Measurements from ENCODE around the gene THPO.
A peak's percentile ranks its signal among the peaks of the same experiment; 100 is the strongest.
"Not testable (repeated sequence)": the region's sequence is repeated elsewhere in the genome, so short reads cannot be mapped to it uniquely, and the experiment has no call there.

THPO gene

DNA sequence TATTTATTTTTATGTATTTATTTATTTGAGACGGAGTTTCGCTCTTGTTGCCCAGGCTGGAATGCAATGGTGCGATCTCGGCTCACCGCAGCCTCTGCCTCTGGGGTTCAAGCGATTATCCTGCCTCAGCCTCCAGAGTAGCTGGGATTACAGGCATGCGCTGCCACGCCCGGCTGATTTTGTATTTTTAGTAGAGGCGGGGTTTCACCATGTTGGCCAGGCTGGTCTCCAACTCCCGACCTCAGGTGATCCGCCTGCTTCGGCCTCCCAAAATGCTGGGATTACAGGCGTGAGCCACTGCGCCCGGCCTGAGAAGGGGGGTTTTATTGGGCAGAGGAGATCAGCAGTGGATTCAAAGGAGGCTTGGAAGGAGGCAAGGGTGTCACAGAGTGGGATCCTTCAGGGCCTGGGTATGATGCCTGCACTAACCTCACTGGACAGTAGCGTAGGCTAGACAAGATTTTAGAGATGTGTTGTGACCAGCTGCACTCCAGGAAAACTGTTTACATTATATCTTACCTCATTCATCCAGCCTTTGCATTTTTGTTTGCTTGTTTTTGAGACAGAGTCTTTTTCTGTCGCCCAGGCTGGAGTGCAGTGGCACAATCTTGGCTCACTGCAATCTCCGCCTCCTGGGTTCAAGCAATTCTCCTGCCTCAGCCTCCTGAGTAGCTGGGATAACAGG is 38.4 kb downstream of the THPO start:
- peaks cover 12% of the 10 kb centered on the region for H3K36me3 ChIP-seq (ENCODE audit: control insufficient read depth, insufficient read depth, low read length)
- not testable (repeated sequence) for H3K9ac ChIP-seq (ENCODE audit: low read depth, low read length); H3K27me3 ChIP-seq (ENCODE audit: control insufficient read depth, insufficient read depth, low read length); H3K4me3 ChIP-seq (ENCODE audit: low read depth, low read length); H3K4me1 ChIP-seq (ENCODE audit: control insufficient read depth, insufficient read depth, low read length); H3K9me3 ChIP-seq (ENCODE audit: control insufficient read depth, insufficient read depth, low read length)

DNA sequence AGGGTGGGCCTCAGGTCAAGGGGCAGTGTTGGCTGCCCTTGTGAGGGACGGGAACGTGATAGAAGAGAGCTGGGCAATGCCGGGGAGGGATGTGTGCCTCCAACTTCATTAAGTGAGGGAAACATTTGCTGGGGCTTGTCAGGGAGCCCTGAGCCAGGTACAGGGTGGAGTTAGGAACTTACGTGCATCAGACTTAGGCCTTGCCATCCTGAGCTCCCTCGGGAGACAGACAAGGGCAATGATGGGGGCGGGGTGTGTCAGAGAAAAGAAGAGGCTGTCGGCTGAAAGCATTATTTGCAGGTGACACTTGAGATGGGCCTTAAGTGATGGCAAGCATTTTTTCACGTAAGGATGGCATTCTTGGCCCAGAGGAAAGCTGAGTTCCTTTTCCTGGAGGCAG is 39.0 kb downstream of the THPO start:
- Histone ChIP-seq H3K27me3 (ENCODE audit: control insufficient read depth, insufficient read depth, low read length) (no peaks in the 10 kb centered on the region), H3K9me3 (ENCODE audit: control insufficient read depth, insufficient read depth, low read length) (no peaks in the 10 kb centered on the region), H3K4me3 (ENCODE audit: low read depth, low read length) (peak overlapping the region; percentile 60), H3K36me3 (ENCODE audit: control insufficient read depth, insufficient read depth, low read length) (peaks cover 15% of the 10 kb centered on the region), H3K4me1 (ENCODE audit: control insufficient read depth, insufficient read depth, low read length) (peaks cover 4% of the 10 kb centered on the region), H3K9ac (ENCODE audit: low read depth, low read length) (no peak overlapping the region)

DNA sequence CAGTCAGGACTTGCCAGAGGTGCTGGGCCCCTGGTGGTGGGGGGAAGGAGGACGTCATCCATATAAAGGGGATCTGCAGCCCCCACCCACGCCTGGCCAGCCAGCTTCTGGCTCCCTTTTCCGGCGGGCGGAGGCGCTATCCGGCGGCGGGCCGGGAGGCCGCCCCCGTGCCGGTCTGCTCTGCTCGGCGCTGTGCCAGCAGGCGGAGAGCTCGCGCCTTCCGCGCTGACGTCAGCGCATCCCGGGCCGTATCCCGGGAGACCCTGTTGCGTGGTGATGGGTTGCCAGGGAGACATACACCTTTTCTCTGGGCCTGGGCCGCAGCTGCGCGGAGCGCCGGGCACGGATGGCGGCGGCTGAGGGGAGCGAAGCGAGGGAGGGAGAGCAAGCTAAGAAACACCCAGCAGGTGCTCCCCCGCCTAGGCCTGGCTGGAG is 39.5 kb downstream of the THPO start:
- Histone ChIP-seq H3K9ac (ENCODE audit: low read depth, low read length) (no peak overlapping the region), H3K4me3 (ENCODE audit: low read depth, low read length) (peak overlapping the region; percentile 60), H3K27me3 (ENCODE audit: control insufficient read depth, insufficient read depth, low read length) (no peaks in the 10 kb centered on the region), H3K9me3 (ENCODE audit: control insufficient read depth, insufficient read depth, low read length) (no peaks in the 10 kb centered on the region), H3K4me1 (ENCODE audit: control insufficient read depth, insufficient read depth, low read length) (peaks cover 4% of the 10 kb centered on the region), H3K36me3 (ENCODE audit: control insufficient read depth, insufficient read depth, low read length) (peaks cover 19% of the 10 kb centered on the region)

DNA sequence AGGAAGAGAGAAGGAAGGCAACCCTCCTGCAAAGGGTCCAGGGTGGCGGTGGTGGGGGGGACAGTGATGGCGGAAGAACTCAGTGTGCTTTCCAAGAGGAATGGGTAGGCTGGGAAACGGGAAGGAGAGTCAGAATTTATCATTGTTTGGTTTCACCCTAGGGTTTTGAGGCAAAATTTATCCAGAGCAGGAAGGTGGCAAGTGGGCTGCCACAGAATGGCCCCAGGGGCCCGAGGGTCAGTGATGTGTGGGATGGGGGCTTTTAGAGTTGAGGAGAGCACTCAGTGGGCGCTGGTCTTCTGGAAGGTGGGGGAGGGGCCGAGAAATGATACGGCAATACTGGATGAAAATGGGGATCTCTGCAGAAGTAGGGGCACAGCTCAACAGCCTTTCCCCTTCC is 40.0 kb downstream of the THPO start:
- Histone ChIP-seq H3K36me3 (ENCODE audit: control insufficient read depth, insufficient read depth, low read length) (peaks cover 24% of the 10 kb centered on the region), H3K4me1 (ENCODE audit: control insufficient read depth, insufficient read depth, low read length) (peaks cover 4% of the 10 kb centered on the region), H3K9ac (ENCODE audit: low read depth, low read length) (no peak overlapping the region), H3K27me3 (ENCODE audit: control insufficient read depth, insufficient read depth, low read length) (no peaks in the 10 kb centered on the region), H3K4me3 (ENCODE audit: low read depth, low read length) (peak overlapping the region; percentile 60), H3K9me3 (ENCODE audit: control insufficient read depth, insufficient read depth, low read length) (no peaks in the 10 kb centered on the region)

DNA sequence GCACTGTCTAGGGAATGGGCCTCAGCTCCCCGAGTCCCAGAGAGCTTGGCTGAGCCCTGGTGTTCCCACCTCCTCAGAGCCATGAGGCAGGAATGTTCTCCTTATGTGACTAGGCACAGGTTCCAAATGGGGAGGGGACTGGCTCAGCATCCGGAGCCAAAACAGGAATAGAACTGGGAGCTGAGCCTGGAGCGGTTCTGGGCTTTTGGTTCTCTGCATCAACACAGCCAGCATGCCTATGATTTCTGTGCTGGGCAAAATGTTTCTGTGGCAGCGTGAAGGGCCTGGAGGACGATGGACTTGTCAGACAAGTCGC is 40.6 kb downstream of the THPO start, which contains the start of gene FAM131A:
FAM131A (plus strand) TSS at position 202 of the 316 bp plus-strand sequence; CDS start at position 233, 31 bp downstream.
- Histone ChIP-seq H3K4me1 (ENCODE audit: control insufficient read depth, insufficient read depth, low read length) (peaks cover 4% of the 10 kb centered on the region), H3K4me3 (ENCODE audit: low read depth, low read length) (peak within 1 kb of the TSS; percentile 83), H3K36me3 (ENCODE audit: control insufficient read depth, insufficient read depth, low read length) (peaks cover 26% of the 10 kb centered on the region), H3K9ac (ENCODE audit: low read depth, low read length) (peak within 1 kb of the TSS; percentile 76), H3K27me3 (ENCODE audit: control insufficient read depth, insufficient read depth, low read length) (no peaks in the 10 kb centered on the region), H3K9me3 (ENCODE audit: control insufficient read depth, insufficient read depth, low read length) (no peaks in the 10 kb centered on the region)

DNA sequence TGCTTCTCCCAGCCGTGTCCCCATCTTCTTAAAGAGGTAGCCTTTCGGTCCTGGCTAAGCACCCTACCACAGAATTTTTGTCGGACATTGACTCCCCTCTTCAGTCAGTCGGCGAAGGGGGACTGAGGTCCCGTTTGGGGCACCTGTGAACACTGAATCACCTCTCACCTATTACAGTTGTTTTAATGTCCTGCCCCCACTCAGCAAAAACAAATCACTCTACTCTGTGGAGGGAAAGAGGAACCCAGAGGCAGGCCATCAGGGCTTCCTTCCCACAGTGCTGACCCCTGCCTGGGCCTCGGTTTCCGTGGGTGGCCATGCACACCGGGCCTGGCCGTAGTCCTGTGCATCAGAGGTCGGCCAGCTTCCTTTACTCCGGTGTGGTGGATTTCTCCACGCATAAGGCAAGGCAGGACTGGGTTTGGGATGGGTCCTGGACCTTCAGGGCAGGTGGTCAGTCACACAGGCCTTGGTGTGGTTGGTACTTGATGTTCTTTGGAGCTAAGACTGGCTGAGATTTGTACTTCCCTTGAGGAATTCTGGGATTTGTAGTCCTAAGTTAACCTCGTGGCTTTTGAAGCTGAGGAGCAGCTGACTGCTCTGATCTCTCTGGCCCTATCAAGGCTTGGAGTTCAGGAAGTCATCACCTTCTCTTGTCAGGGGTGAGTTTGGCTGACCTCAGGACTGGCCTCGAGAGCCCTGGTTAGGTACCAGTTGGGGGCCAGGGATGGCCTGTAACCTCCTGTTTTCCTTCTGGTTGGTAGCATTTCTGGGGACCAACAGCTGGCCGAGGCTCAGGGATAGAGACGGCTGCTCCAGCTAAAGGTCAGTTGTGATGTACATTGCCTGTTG is 41.2 kb downstream of the THPO start:
- Histone ChIP-seq H3K4me3 (ENCODE audit: low read depth, low read length) (peak overlapping the region; percentile 83), H3K9ac (ENCODE audit: low read depth, low read length) (peak overlapping the region; percentile 76), H3K36me3 (ENCODE audit: control insufficient read depth, insufficient read depth, low read length) (peaks cover 32% of the 10 kb centered on the region), H3K27me3 (ENCODE audit: control insufficient read depth, insufficient read depth, low read length) (no peaks in the 10 kb centered on the region), H3K9me3 (ENCODE audit: control insufficient read depth, insufficient read depth, low read length) (no peaks in the 10 kb centered on the region), H3K4me1 (ENCODE audit: control insufficient read depth, insufficient read depth, low read length) (peaks cover 4% of the 10 kb centered on the region)

DNA sequence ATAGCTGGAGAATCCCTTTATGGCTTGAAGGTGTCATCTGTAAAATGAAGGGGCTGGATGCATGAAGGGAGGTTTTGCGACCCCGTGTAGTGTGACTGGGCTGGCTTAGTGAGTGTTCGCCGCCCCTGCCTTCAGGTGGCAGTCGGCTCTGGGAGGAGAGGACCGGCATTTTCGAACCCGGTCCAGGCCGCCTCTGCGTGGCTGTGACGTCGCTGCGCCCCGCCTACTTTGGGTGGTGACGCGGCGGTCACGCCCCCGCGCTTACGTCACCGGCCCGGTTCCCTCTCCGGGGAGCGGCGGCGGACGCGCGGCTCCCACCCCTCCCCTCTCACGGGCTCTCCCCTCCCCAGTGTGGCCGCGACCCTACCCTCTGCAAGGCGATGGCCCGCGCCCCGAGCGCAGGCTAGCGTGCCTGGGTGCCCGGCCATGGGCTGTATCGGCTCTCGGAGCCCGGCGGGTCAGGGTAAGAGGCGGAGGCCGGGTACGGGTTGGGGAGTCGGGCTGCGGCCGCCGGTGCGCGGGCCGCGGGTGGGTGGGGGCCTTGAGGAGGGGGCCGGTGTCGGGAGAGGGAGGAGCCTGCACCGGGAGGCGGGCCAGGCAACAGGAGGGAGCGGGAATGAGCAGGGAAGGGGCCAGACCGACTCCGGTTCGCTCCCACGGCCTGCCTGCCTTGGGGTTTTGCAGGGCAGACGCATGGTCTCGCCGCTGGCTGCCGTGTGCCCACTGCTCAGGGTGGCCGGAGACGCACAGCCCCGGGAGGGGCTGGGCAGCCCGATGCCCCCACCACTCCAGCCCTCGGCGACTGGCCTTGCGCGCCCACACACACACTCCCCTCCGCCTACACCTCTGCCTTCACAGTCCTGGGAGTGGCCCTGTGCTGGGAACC is 42.1 kb downstream of the THPO start:
- H3K9ac ChIP-seq (ENCODE audit: low read depth, low read length): peak overlapping the region; percentile 76
- H3K27me3 ChIP-seq (ENCODE audit: control insufficient read depth, insufficient read depth, low read length): no peaks in the 10 kb centered on the region
- H3K4me3 ChIP-seq (ENCODE audit: low read depth, low read length): peak overlapping the region; percentile 83
- H3K36me3 ChIP-seq (ENCODE audit: control insufficient read depth, insufficient read depth, low read length): peaks cover 36% of the 10 kb centered on the region
- H3K9me3 ChIP-seq (ENCODE audit: control insufficient read depth, insufficient read depth, low read length): no peaks in the 10 kb centered on the region
- H3K4me1 ChIP-seq (ENCODE audit: control insufficient read depth, insufficient read depth, low read length): peaks cover 4% of the 10 kb centered on the region

DNA sequence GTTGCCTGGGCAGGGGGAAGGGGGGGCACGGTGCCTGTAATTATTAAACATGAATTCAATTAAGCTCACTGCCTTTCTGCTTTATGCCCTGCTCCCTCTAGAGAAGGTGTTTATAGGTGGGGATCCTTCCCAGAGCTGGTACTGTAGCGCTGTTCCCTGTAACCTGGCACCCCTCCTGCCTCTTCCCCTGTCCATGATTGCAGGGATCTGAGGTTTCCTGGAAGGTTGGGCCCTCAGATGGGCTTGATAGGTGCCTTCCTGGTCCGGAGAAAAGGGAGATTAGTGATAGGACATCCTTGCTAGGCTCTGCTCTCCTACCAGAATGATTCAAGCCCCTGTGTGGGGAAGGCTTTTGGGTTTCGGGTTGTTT is 42.7 kb downstream of the THPO start:
- no peaks in the 10 kb centered on the region for H3K27me3 ChIP-seq (ENCODE audit: control insufficient read depth, insufficient read depth, low read length)
- peak overlapping the region; percentile 23 for H3K4me3 ChIP-seq (ENCODE audit: low read depth, low read length)
- peaks cover 37% of the 10 kb centered on the region for H3K36me3 ChIP-seq (ENCODE audit: control insufficient read depth, insufficient read depth, low read length)
- peaks cover 4% of the 10 kb centered on the region for H3K4me1 ChIP-seq (ENCODE audit: control insufficient read depth, insufficient read depth, low read length)
- no peak overlapping the region for H3K9ac ChIP-seq (ENCODE audit: low read depth, low read length)
- no peaks in the 10 kb centered on the region for H3K9me3 ChIP-seq (ENCODE audit: control insufficient read depth, insufficient read depth, low read length)

DNA sequence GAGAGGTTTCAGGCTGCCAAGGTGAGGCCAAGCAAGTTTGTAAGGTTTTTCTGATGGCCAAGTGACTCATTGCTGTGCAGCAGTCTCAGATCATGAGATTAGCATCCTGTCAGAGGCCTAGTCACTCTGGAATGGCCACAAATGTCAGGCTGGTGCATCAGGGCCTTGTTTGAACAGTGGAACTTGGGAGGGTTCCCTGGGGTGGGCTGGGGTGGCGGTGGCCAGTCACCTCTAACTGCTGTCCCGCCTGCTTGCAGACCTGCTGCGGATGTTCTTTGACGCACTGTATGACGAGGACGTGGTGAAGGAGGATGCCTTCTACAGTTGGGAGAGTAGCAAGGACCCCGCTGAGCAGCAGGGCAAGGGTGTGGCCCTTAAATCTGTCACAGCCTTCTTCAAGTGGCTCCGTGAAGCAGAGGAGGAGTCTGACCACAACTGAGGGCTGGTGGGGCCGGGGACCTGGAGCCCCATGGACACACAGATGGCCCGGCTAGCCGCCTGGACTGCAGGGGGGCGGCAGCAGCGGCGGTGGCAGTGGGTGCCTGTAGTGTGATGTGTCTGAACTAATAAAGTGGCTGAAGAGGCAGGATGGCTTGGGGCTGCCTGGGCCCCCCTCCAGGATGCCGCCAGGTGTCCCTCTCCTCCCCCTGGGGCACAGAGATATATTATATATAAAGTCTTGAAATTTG is 43.4 kb downstream of the THPO start:
- Histone ChIP-seq H3K9me3 (ENCODE audit: control insufficient read depth, insufficient read depth, low read length) (no peaks in the 10 kb centered on the region), H3K9ac (ENCODE audit: low read depth, low read length) (no peak overlapping the region), H3K36me3 (ENCODE audit: control insufficient read depth, insufficient read depth, low read length) (peaks cover 37% of the 10 kb centered on the region), H3K4me3 (ENCODE audit: low read depth, low read length) (no peak overlapping the region), H3K27me3 (ENCODE audit: control insufficient read depth, insufficient read depth, low read length) (no peaks in the 10 kb centered on the region), H3K4me1 (ENCODE audit: control insufficient read depth, insufficient read depth, low read length) (peaks cover 4% of the 10 kb centered on the region)

DNA sequence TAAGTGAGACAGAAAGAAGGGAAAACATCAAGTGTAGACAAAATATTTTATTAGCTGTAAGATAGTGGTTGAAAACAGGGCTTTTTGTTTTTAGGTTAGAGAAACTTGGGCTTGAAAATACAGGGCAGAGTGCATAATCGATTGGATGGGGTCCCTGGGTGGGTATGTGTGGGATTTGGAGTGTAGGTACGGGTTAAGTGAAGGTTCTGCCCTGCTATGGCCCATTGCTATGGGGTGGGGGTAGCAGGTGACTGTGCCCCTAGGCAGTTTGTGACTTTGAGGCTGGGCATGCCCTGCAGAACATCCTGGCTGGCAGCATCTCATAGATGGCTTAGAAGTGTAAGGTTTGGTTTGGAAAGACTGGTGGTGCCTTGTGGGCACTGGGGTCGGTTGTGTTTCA is 44.3 kb downstream of the THPO start:
- H3K4me1 ChIP-seq (ENCODE audit: control insufficient read depth, insufficient read depth, low read length): peaks cover 4% of the 10 kb centered on the region
- H3K36me3 ChIP-seq (ENCODE audit: control insufficient read depth, insufficient read depth, low read length): peaks cover 42% of the 10 kb centered on the region
- no peak overlapping the region for H3K9ac ChIP-seq (ENCODE audit: low read depth, low read length)
- H3K9me3 ChIP-seq (ENCODE audit: control insufficient read depth, insufficient read depth, low read length): no peaks in the 10 kb centered on the region
- no peaks in the 10 kb centered on the region for H3K27me3 ChIP-seq (ENCODE audit: control insufficient read depth, insufficient read depth, low read length)
- H3K4me3 ChIP-seq (ENCODE audit: low read depth, low read length): no peak overlapping the region

DNA sequence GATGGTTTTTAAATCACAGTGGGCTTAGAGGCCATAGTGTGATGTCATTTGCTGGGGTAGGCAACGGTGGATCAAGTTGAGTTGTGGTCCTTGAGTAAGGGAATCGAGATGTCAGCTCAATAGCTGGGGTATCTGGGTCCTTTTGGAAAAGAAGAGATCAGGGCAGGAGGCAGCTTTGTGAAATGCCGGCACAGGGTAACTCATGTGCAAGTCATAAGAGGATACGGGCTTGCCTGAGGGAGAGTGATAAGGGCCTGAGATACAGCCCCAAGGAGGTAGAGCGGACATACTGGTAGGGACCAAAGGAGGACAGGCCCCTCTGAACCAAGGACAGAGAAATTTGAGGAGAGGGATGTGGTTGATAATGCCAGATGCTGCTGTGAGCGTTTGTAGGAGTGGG is 44.8 kb downstream of the THPO start:
- Histone ChIP-seq H3K36me3 (ENCODE audit: control insufficient read depth, insufficient read depth, low read length) (peaks cover 47% of the 10 kb centered on the region), H3K27me3 (ENCODE audit: control insufficient read depth, insufficient read depth, low read length) (no peaks in the 10 kb centered on the region), H3K4me3 (ENCODE audit: low read depth, low read length) (no peak overlapping the region), H3K9ac (ENCODE audit: low read depth, low read length) (no peak overlapping the region), H3K9me3 (ENCODE audit: control insufficient read depth, insufficient read depth, low read length) (no peaks in the 10 kb centered on the region), H3K4me1 (ENCODE audit: control insufficient read depth, insufficient read depth, low read length) (peaks cover 3% of the 10 kb centered on the region)

Data from iPS-15b (cell line).